HL-60 (cell line): ENCODE measurements around the gene BMAL1.
"Not testable (repeated sequence)": the region's sequence is repeated elsewhere in the genome, so short reads cannot be mapped to it uniquely, and the experiment has no call there.

Experiments used
- CTCF ChIP-seq: IDR thresholded peaks from one replicate; pipeline ENCODE4 v1.5.1; 2011; ENCODE audit warnings: low read length, control low read depth, inconsistent platforms; ENCODE audit not compliant: insufficient read depth
- GABPA ChIP-seq: IDR thresholded peaks from 2 replicates; pipeline ENCODE4 v1.6.1; 2012; ENCODE audit warnings: low read depth
- POLR2AphosphoS5 ChIP-seq: IDR thresholded peaks from 2 replicates; pipeline ENCODE4 v1.6.1; 2012; ENCODE audit warnings: low read depth
- REST ChIP-seq: IDR thresholded peaks from 2 replicates; pipeline ENCODE4 v1.6.1; 2012; ENCODE audit warnings: low read depth; ENCODE audit not compliant: insufficient replicate concordance

- not testable (repeated sequence) for TF ChIP-seq CTCF, GABPA, POLR2AphosphoS5, REST
Observed at GRCh38 chr11:13436836-13437235, 159.2 kb downstream of the BMAL1 start.
